ENCODE measurements around the gene KIF23. TPM values are rescaled to one million over a fixed set of nuclear protein-coding genes. Genes with fewer than 3 reads are reported as not detected.
"Not testable (repeated sequence)": the region's sequence is repeated elsewhere in the genome, so short reads cannot be mapped to it uniquely, and the experiment has no call there.

KIF23 gene
- total RNA-seq, 1 donor from 2014 or later, result 37.8 TPM

- H3K36me3 Mint-ChIP-seq, result no peaks in the 10 kb centered on the region
- H3K4me1 Mint-ChIP-seq, result peaks cover 2% of the 10 kb centered on the region
- peaks cover 7% of the 10 kb centered on the region for H3K9me3 Mint-ChIP-seq
- no peak overlapping the region for H3K4me3 Mint-ChIP-seq
- H3K27ac Mint-ChIP-seq, result no peak overlapping the region
- no peak for DNase-seq (ENCODE audit: low spot score in 2 of 2, unreplicated experiment in 2 of 2)
- TF ChIP-seq CTCF (IDR thresholded peaks at IDR 0.05; ENCODE audit: unreplicated experiment), result no peak
- no peaks in the 10 kb centered on the region for H3K27me3 Mint-ChIP-seq (ENCODE audit: low read depth)
These were observed 36.8 kb upstream of the KIF23 start for GRCh38 chr15:69377216-69377970.

- Mint-ChIP-seq H3K4me3 (no peak overlapping the region), H3K4me1 (peaks cover 2% of the 10 kb centered on the region), H3K9me3 (no peaks in the 10 kb centered on the region), H3K36me3 (no peaks in the 10 kb centered on the region), H3K27ac (no peak overlapping the region), H3K27me3 (ENCODE audit: low read depth) (no peaks in the 10 kb centered on the region)
- no peak for DNase-seq (ENCODE audit: low spot score in 2 of 2, unreplicated experiment in 2 of 2)
- TF ChIP-seq CTCF (IDR thresholded peaks at IDR 0.05; ENCODE audit: unreplicated experiment), result no peak
These were observed 33.9 kb upstream of the KIF23 start for GRCh38 chr15:69380100-69380725.

GRCh38 chr15:69380726-69381105 lies 33.4 kb upstream of the KIF23 start:
- no peak overlapping the region for H3K27ac Mint-ChIP-seq
- H3K36me3 Mint-ChIP-seq, result no peaks in the 10 kb centered on the region
- H3K27me3 Mint-ChIP-seq (ENCODE audit: low read depth), result no peaks in the 10 kb centered on the region
- no peaks in the 10 kb centered on the region for H3K9me3 Mint-ChIP-seq
- peaks cover 2% of the 10 kb centered on the region for H3K4me1 Mint-ChIP-seq
- no peak for TF ChIP-seq CTCF (IDR thresholded peaks at IDR 0.05; ENCODE audit: unreplicated experiment)
- DNase-seq (ENCODE audit: low spot score in 2 of 2, unreplicated experiment in 2 of 2), result no peak
- no peak overlapping the region for H3K4me3 Mint-ChIP-seq

- H3K4me1 Mint-ChIP-seq; DNase-seq (ENCODE audit: low spot score in 2 of 2, unreplicated experiment in 2 of 2); H3K9me3 Mint-ChIP-seq; H3K27me3 Mint-ChIP-seq (ENCODE audit: low read depth); H3K27ac Mint-ChIP-seq; H3K4me3 Mint-ChIP-seq; H3K36me3 Mint-ChIP-seq: not testable (repeated sequence)
These were observed 32.0 kb upstream of the KIF23 start for GRCh38 chr15:69382176-69382575.

GRCh38 chr15:69384066-69384465 lies 30.1 kb upstream of the KIF23 start:
- not testable (repeated sequence) for H3K36me3 Mint-ChIP-seq; H3K27me3 Mint-ChIP-seq (ENCODE audit: low read depth); H3K4me3 Mint-ChIP-seq; H3K9me3 Mint-ChIP-seq; DNase-seq (ENCODE audit: low spot score in 2 of 2, unreplicated experiment in 2 of 2); H3K4me1 Mint-ChIP-seq; H3K27ac Mint-ChIP-seq

- TF ChIP-seq CTCF (IDR thresholded peaks at IDR 0.05; ENCODE audit: unreplicated experiment), result no peak
- no peaks in the 10 kb centered on the region for H3K27me3 Mint-ChIP-seq (ENCODE audit: low read depth)
- no peak overlapping the region for H3K4me3 Mint-ChIP-seq
- H3K4me1 Mint-ChIP-seq, result peaks cover 5% of the 10 kb centered on the region
- no peak overlapping the region for H3K27ac Mint-ChIP-seq
- H3K9me3 Mint-ChIP-seq, result no peaks in the 10 kb centered on the region
- no peaks in the 10 kb centered on the region for H3K36me3 Mint-ChIP-seq
- no peak for DNase-seq (ENCODE audit: low spot score in 2 of 2, unreplicated experiment in 2 of 2)
These were observed 29.2 kb upstream of the KIF23 start for GRCh38 chr15:69384626-69385598.
